GM23338 (cell line): ENCODE data around the gene SPRING1. TPM values are rescaled to one million over a fixed set of nuclear protein-coding genes. Genes with fewer than 3 reads are reported as not detected.

Experiments used
- ATAC-seq: fragments of 200-7000 bp; cut with Tn5 transposase; 3 replicates; pipeline ENCODE4 v1.9.1; 2020
- DNase-seq: peaks from one replicate; pipeline ENCODE4 v3.0.0-alpha.2; 2015; ENCODE audit warnings: low spot score
- H2AFZ ChIP-seq: fragments of 200-600 bp; sonication (generic); 2 replicates; pipeline ENCODE4 v1.8.0; 2016; ENCODE audit warnings: antibody characterized with exemption, mild to moderate bottlenecking, moderate library complexity
- H3F3A ChIP-seq: fragments of 200-600 bp; sonication (generic); replicated peaks from 2 replicates; pipeline ENCODE4 v1.8.0; 2017; ENCODE audit warnings: antibody characterized with exemption, mixed run types, low read depth
- H3K27ac ChIP-seq: fragments of 200-600 bp; sonication (generic); 2 replicates; pipeline ENCODE4 v1.6.1; 2016; ENCODE audit warnings: low read depth
- H3K27me3 ChIP-seq: fragments of 200-600 bp; sonication (generic); 2 replicates; pipeline ENCODE4 v1.8.0; 2016; ENCODE audit warnings: mild to moderate bottlenecking, mixed run types, moderate library complexity; ENCODE audit not compliant: insufficient read depth
- H3K36me3 ChIP-seq: fragments of 200-600 bp; sonication (generic); 2 replicates; pipeline ENCODE4 v1.8.0; 2016; ENCODE audit warnings: mild to moderate bottlenecking; ENCODE audit not compliant: insufficient read depth
- H3K4me1 ChIP-seq: fragments of 200-600 bp; sonication (generic); 2 replicates; pipeline ENCODE4 v1.8.0; 2016; ENCODE audit warnings: mild to moderate bottlenecking, moderate library complexity; ENCODE audit not compliant: insufficient read depth
- H3K4me2 ChIP-seq: fragments of 200-600 bp; sonication (generic); 2 replicates; pipeline ENCODE4 v1.7.1; 2017; ENCODE audit warnings: mixed run types
- H3K4me3 ChIP-seq: fragments of 200-600 bp; sonication (generic); 2 replicates; pipeline ENCODE4 v1.6.1; 2016; ENCODE audit warnings: mixed run types
- H3K79me2 ChIP-seq: fragments of 200-600 bp; sonication (generic); replicated peaks from 2 replicates; pipeline ENCODE4 v1.8.0; 2017; ENCODE audit warnings: mild to moderate bottlenecking; ENCODE audit not compliant: insufficient read depth
- H3K9me2 ChIP-seq: fragments of 200-600 bp; sonication (generic); 2 replicates; pipeline ENCODE4 v1.8.0; 2017; ENCODE audit not compliant: insufficient read depth
- H4K20me1 ChIP-seq: fragments of 200-600 bp; sonication (generic); replicated peaks from 2 replicates; pipeline ENCODE4 v1.8.0; 2017; ENCODE audit warnings: mild to moderate bottlenecking; ENCODE audit not compliant: insufficient read depth
- H3K27ac Mint-ChIP-seq: 2 replicates; pipeline ENCODE4 v1.8.0; 2020; ENCODE audit warnings: inconsistent platforms, mild to moderate bottlenecking, moderate library complexity, mixed read lengths
- H3K27me3 Mint-ChIP-seq: 3 replicates; pipeline ENCODE4 v1.8.0; 2022; ENCODE audit warnings: low read depth, mild to moderate bottlenecking, moderate library complexity, mixed read lengths, inconsistent platforms; ENCODE audit not compliant: insufficient read depth, poor library complexity
- H3K36me3 Mint-ChIP-seq: 3 replicates; pipeline ENCODE4 v1.8.0; 2021; ENCODE audit warnings: low read depth, mild to moderate bottlenecking, inconsistent platforms, moderate library complexity, mixed read lengths
- H3K4me1 Mint-ChIP-seq: 3 replicates; pipeline ENCODE4 v1.8.0; 2020; ENCODE audit warnings: mild to moderate bottlenecking, inconsistent platforms, mixed read lengths
- H3K4me3 Mint-ChIP-seq: 3 replicates; pipeline ENCODE4 v1.8.0; 2021; ENCODE audit warnings: moderate library complexity, mild to moderate bottlenecking, inconsistent platforms, mixed read lengths
- H3K9me3 Mint-ChIP-seq: 3 replicates; pipeline ENCODE4 v1.8.0; 2020; ENCODE audit warnings: moderate library complexity, mild to moderate bottlenecking, inconsistent platforms, mixed read lengths
- CTCF ChIP-seq, 2 experiments: fragments of 200-600 bp in 1 of 2; sonication (generic) in 1 of 2; conservative IDR thresholded peaks; 2 replicates each; pipeline versions ENCODE4 v1.5.1 to v1.6.1; 2016 to 2017; ENCODE audit warnings: antibody characterized with exemption in 2 of 2, low read depth in 2 of 2, mild to moderate bottlenecking in 2 of 2, moderate library complexity in 1 of 2
- ETS1 ChIP-seq: IDR thresholded peaks from 2 replicates; pipeline ENCODE4 v1.6.1; 2016; ENCODE audit warnings: antibody characterized with exemption
- EZH2 ChIP-seq: fragments of 200-600 bp; sonication (generic); IDR thresholded peaks from one replicate; pipeline ENCODE4 v1.8.0; 2017; ENCODE audit warnings: antibody characterized with exemption, mild to moderate bottlenecking, low read depth; ENCODE audit not compliant: unreplicated experiment
- EZH2phosphoT487 ChIP-seq: fragments of 200-600 bp; sonication (generic); IDR thresholded peaks from one replicate; pipeline ENCODE4 v1.8.1; 2018; ENCODE audit warnings: antibody characterized with exemption; ENCODE audit not compliant: unreplicated experiment
- JUNB ChIP-seq: IDR thresholded peaks from one replicate; pipeline ENCODE4 v1.6.1; 2016; ENCODE audit warnings: antibody characterized with exemption; ENCODE audit not compliant: unreplicated experiment
- NANOG ChIP-seq: IDR thresholded peaks from 2 replicates; pipeline ENCODE4 v1.6.1; 2016; ENCODE audit warnings: antibody characterized with exemption, borderline replicate concordance
- POLR2AphosphoS5 ChIP-seq: IDR thresholded peaks from 2 replicates; pipeline ENCODE4 v1.6.1; 2016; ENCODE audit warnings: antibody characterized with exemption, low read depth
- REST ChIP-seq: IDR thresholded peaks from one replicate; pipeline ENCODE4 v1.6.1; 2018; ENCODE audit warnings: antibody characterized with exemption; ENCODE audit not compliant: unreplicated experiment
- STAT1 ChIP-seq: IDR thresholded peaks from one replicate; pipeline ENCODE4 v1.6.1; 2016; ENCODE audit warnings: antibody characterized with exemption; ENCODE audit not compliant: unreplicated experiment
- ZNF114 ChIP-seq: fragments of 250-450 bp; sonication (Bioruptor Pico); IDR thresholded peaks from 2 replicates; pipeline ENCODE4 v1.5.0; 2020; ENCODE audit warnings: mild to moderate bottlenecking, moderate library complexity
- ZNF331 ChIP-seq: fragments of 250-450 bp; sonication (Bioruptor Pico); IDR thresholded peaks from 2 replicates; pipeline ENCODE4 v1.5.0; 2020; ENCODE audit warnings: low read depth, mild to moderate bottlenecking, moderate library complexity
- polyA plus RNA-seq: library from polyadenylated mRNA; unstranded; fragments of >200 nt; fragmentation: Nextera tagmentation; extraction: Ambion mirVana; gene quantifications from 2 replicates; pipeline ENCODE4 v1.2.1, GENCODE V29; 2016
- total RNA-seq: library from RNA; depleted of rRNA; stranded (reverse); fragments of >200 nt; shearing (Covaris generic); gene quantifications from 2 replicates; pipeline ENCODE4 v1.2.3, GENCODE V29; 2014

Gene SPRING1
- total and polyA plus RNA-seq, 2 experiments from 2014 or later = 8.2 to 57.1 TPM

- no peaks in the 10 kb centered on the region; the same call in 1 of the 2 replicates for H3K36me3 ChIP-seq
- no peak overlapping the region for H3K4me3 Mint-ChIP-seq
- H3K27ac Mint-ChIP-seq = no peak overlapping the region
- no peak overlapping the region for H3K27ac ChIP-seq
- no peaks in the 10 kb centered on the region for H3K9me2 ChIP-seq
- H3K4me1 Mint-ChIP-seq = peaks cover 4% of the 10 kb centered on the region; the same call in 2 of the 3 replicates
- no peak overlapping the region for H3K4me3 ChIP-seq
- no peak for ATAC-seq
- TF ChIP-seq ZNF114 (CRISPR knock-in tag) (no peak), STAT1 (no peak), REST (no peak)
- H3K36me3 Mint-ChIP-seq = no peaks in the 10 kb centered on the region
- no peaks in the 10 kb centered on the region for H4K20me1 ChIP-seq
- no peaks in the 10 kb centered on the region for H3K27me3 ChIP-seq
- peaks cover 4% of the 10 kb centered on the region for H3K27me3 Mint-ChIP-seq
- H3F3A ChIP-seq = no peaks in the 10 kb centered on the region; the same call in 1 of the 2 replicates
- peaks cover 1% of the 10 kb centered on the region; the same call in 1 of the 3 replicates for H3K9me3 Mint-ChIP-seq
- H3K4me2 ChIP-seq = no peak overlapping the region
- H2AFZ ChIP-seq = no peak overlapping the region
- H3K79me2 ChIP-seq = no peaks in the 10 kb centered on the region
- DNase-seq = no peak
- no peaks in the 10 kb centered on the region for H3K4me1 ChIP-seq
Observed at GRCh38 chr12:116700066-116700465, 37.8 kb downstream of the SPRING1 start.

- Histone ChIP-seq H3K27ac (no peak overlapping the region), H3K27me3 (peaks cover 3% of the 10 kb centered on the region; the same call in 1 of the 2 replicates), H3K9me2 (no peaks in the 10 kb centered on the region), H4K20me1 (no peaks in the 10 kb centered on the region), H3K4me3 (no peak overlapping the region), H3F3A (no peaks in the 10 kb centered on the region; the same call in 1 of the 2 replicates), H2AFZ (no peak overlapping the region), H3K36me3 (no peaks in the 10 kb centered on the region; the same call in 1 of the 2 replicates), H3K4me1 (peaks cover 11% of the 10 kb centered on the region), H3K79me2 (no peaks in the 10 kb centered on the region), H3K4me2 (no peak overlapping the region)
- Mint-ChIP-seq H3K9me3 (peaks cover 4% of the 10 kb centered on the region; the same call in 1 of the 3 replicates), H3K4me3 (no peak overlapping the region), H3K36me3 (no peaks in the 10 kb centered on the region), H3K27ac (no peak overlapping the region), H3K4me1 (peaks cover 18% of the 10 kb centered on the region), H3K27me3 (peaks cover 19% of the 10 kb centered on the region)
- DNase-seq (no peak), ATAC-seq (no peak)
- TF ChIP-seq STAT1 (no peak), JUNB (no peak), POLR2AphosphoS5 (no peak), EZH2 (no peak), EZH2phosphoT487 (no peak), ETS1 (no peak), NANOG (no peak), CTCF (conservative IDR thresholded peaks at IDR 0.05; ENCODE audit: low read depth in 2 of 2) (no peak), ZNF331 (no peak)
Observed at GRCh38 chr12:116698554-116699075, 39.3 kb downstream of the SPRING1 start.
